GM19397 (cell line): Measurements from ENCODE around the gene CHRNA7.
"Not testable (repeated sequence)": the region's sequence is repeated elsewhere in the genome, so short reads cannot be mapped to it uniquely, and the experiment has no call there.

Experiments used
- ATAC-seq: cut with Tn5 transposase; IDR thresholded peaks from one replicate; pipeline ENCODE4 v1.9.1; 2021; ENCODE audit warnings: mild to moderate bottlenecking, moderate library complexity; ENCODE audit not compliant: unreplicated experiment

CHRNA7 gene

DNA sequence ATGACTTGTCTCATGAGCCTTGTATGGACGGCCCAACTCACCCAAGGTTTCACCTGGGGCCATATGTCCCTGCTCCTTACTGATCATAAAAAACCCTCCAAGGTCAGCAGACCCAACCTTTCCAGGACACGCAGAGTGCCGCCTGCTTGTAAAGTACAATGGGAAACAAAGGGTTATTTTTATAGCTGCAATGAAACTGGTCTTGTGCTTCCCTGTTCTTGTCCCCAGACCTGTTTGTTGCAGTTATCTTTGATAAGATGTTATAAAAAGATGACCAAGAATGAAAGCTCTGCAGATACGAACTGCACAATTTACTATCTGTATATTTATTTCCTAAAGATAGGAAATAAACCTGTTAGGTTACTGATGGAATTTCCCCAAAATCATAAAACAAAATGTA lies 136.0 kb downstream of the CHRNA7 start:
- ATAC-seq, result not testable (repeated sequence)

DNA sequence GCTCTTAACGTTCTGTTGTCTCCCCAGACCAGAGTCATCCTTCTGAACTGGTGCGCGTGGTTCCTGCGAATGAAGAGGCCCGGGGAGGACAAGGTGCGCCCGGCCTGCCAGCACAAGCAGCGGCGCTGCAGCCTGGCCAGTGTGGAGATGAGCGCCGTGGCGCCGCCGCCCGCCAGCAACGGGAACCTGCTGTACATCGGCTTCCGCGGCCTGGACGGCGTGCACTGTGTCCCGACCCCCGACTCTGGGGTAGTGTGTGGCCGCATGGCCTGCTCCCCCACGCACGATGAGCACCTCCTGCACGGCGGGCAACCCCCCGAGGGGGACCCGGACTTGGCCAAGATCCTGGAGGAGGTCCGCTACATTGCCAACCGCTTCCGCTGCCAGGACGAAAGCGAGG lies 137.6 kb downstream of the CHRNA7 start:
- ATAC-seq, result not testable (repeated sequence)

DNA sequence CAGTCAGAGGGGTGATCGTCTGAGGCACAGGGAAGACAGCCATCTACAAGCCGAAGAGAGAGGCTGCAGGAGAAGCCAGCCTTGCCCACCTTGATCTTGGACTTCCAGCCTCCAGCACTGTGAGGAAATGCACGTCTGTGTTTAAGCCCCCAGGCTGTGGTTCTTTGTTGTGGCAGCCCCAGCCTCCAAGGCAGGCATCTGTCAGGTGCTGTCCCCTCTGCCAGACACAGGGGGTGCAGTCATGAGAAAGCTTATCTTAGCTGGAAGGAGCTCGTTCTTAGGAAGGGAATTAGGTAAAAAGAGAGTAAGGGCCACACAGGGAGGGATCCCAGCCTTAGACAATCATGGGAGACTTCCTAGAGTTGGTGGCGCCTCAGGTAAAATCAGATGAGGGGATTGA lies 150.3 kb downstream of the CHRNA7 start:
- ATAC-seq, result not testable (repeated sequence)

DNA sequence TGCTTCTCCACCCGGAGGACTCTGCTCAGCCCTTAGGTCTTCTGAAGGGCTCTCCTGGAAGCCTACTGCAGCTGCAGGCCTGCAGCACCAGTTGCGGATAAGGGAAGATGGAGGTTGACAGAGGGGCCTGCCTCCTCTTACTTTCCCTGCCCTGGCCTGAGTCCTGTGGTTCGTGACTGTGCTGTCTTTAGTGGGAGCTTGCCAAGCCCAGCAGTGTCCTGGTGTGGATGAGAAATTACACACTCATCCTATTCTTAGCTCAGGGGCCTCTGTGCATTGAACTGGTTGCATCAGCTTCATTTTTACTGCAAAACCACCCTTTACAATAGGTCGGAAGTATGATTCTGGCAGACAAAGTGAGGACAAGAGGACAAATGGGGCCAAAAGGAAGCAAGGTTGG lies 163.5 kb downstream of the CHRNA7 start:
- ATAC-seq, result not testable (repeated sequence)

DNA sequence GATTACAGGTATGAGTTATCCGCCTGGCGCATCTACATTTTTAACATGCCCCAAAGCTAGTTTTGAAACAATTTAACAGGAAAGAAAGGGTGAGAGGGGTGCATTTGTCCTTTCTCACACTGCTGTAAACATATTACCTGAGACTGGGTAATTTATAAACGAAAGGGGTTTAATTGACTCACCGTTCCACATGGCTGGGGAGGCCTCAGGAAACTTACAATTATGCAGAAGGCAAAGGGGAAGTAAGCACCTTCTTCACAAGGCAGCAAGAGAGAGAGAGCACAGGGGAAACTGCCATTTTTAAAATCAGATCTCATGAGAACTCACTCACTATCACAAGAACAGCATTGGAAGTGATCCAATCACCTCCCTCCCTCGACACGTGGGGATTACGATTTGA lies 165.9 kb downstream of the CHRNA7 start:
- not testable (repeated sequence) for ATAC-seq

DNA sequence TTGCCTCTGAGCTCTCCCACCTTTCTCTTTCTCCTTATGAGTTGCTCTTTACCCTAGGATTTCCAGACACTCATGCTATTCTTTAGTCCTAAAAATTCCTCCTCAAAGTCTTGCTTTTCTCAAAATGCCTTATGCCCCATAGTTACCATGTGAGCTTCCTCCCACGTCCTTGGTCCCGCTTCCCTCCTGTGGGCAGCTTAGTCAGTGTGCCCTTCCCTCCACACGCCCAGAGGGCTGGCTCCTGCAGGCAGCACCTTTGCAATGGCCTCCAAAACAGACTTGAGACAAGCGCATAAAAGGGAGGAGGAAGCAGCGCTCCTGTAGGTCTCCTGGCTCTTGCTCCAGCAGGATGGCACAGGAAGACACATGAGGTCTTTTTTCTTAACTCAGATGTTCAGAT lies 168.6 kb downstream of the CHRNA7 start:
- not testable (repeated sequence) for ATAC-seq

DNA sequence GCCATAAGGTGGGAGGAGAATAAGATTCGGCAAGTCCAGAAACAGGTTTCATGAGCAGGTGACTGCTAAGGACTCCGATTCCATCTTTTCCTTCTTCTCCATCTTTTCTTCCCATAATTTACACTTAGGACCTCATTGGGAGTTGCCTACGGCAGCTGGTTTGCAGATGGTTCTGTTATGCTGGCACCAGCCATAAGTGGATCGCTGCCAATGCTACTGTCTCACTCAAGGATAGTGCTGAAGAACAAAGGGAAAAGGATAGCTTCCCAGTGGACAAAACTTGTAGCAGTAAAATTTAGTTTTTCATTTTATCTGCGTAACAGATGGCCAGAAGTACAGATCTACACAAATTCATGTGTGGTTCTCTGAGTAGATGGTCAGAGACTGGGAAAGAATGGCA lies 178.8 kb downstream of the CHRNA7 start:
- ATAC-seq, result not testable (repeated sequence)

DNA sequence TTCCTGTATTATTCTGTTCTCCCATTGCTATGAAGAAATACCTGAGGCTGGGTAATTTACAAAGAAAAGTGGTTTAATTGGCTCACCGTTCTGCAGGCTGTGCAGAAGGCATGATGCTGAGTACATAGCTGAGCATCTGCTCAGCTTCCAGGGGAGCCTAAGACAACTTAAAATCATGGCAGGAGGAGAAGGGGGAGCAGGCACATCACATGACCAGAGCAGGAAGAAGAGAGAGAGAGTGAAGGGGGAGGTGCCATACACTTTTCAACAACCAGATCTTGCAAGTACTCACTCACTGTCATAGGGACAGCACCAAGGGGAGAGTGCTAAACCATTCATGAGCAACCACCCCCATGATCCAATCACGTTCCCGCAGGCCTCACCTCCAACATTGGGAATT lies 188.4 kb downstream of the CHRNA7 start:
- no peak for ATAC-seq
